ENCODE results near the gene FOSB. TPM values are rescaled to one million over a fixed set of nuclear protein-coding genes. Genes with fewer than 3 reads are reported as not detected.

The FOSB gene
- total RNA-seq, 4 donors from 2014 or later, result 0.60 to 4.9 (median 1.8) TPM

DNA sequence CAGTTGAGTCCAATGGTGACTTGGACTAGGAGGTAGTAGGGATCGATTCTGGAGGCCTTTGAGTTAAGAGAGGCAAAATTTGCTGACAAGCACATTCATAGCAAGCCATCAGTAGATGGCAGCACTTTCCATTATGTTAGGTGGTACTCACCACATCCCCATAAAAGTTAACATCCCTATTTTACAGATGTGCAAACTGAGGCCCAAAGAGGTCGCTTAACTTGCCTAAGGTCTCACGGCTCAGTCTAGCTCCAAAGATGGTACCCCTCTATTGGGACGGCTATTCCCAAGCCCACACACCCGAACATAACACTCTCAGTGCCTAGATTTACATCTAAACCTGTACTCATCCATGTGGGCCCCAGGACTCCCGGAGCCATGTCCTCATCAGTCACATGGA is 21.5 kb upstream of the FOSB start:
- TF ChIP-seq, protein P1, sequence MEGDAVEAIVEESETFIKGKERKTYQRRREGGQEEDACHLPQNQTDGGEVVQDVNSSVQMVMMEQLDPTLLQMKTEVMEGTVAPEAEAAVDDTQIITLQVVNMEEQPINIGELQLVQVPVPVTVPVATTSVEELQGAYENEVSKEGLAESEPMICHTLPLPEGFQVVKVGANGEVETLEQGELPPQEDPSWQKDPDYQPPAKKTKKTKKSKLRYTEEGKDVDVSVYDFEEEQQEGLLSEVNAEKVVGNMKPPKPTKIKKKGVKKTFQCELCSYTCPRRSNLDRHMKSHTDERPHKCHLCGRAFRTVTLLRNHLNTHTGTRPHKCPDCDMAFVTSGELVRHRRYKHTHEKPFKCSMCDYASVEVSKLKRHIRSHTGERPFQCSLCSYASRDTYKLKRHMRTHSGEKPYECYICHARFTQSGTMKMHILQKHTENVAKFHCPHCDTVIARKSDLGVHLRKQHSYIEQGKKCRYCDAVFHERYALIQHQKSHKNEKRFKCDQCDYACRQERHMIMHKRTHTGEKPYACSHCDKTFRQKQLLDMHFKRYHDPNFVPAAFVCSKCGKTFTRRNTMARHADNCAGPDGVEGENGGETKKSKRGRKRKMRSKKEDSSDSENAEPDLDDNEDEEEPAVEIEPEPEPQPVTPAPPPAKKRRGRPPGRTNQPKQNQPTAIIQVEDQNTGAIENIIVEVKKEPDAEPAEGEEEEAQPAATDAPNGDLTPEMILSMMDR (IDR thresholded peaks at IDR 0.05), result peak in 2 of 5 experiments; percentile 11 to 28
- no peak for TF ChIP-seq EP300 (IDR thresholded peaks at IDR 0.05)
- WGBS, 2 donors, result 77 to 87% methylated on average over 6 of the region's 6 CpGs
- peaks cover 0 to 55% (median 22%) of the 10 kb centered on the region in 4 donors for H3K4me1 ChIP-seq
- H3K4me3 ChIP-seq, result no peak overlapping the region
- no peaks in the 10 kb centered on the region for H3K9me3 ChIP-seq
- H3K36me3 ChIP-seq, result no peaks in the 10 kb centered on the region
- no peaks in the 10 kb centered on the region for H3K27me3 ChIP-seq
- DNase-seq (ENCODE audit: low spot score in 2 of 2), result no peak
- H3K27ac ChIP-seq, result peak overlapping the region in 1 of 4 donors; percentile 45

DNA sequence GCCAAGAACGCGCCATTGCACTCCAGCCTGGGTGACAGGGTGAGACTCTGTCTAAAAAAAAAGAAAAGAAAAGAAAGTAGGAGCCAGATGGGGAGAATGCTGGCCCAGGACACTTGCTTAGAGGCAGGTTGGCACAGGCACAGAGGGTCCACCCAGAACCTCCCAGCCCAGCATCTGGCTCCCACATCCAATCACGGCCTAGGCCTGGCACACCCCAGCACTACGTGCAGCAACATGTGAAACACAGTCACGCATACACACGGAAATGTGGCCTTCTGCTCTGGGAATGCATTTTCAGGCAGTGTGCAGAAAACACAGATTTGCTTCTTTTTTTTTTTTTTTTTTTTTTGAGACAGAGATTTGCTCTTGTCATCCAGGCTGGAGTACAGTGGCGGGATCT is 20.9 kb upstream of the FOSB start:
- no peaks in the 10 kb centered on the region for H3K27me3 ChIP-seq
- H3K4me1 ChIP-seq, result peaks cover 0 to 59% (median 24%) of the 10 kb centered on the region in 4 donors
- H3K4me3 ChIP-seq, result no peak overlapping the region
- peak overlapping the region in 1 of 4 donors; percentile 45 for H3K27ac ChIP-seq
- WGBS, 2 donors, result 61 to 77% methylated on average over 7 of the region's 7 CpGs
- no peaks in the 10 kb centered on the region for H3K9me3 ChIP-seq
- no peaks in the 10 kb centered on the region for H3K36me3 ChIP-seq
- no peak for TF ChIP-seq POLR2A (IDR thresholded peaks at IDR 0.05)
- TF ChIP-seq, protein P1 (IDR thresholded peaks at IDR 0.05), result no peak
- no peak for TF ChIP-seq EP300 (IDR thresholded peaks at IDR 0.05)
- no peak for DNase-seq (ENCODE audit: low spot score in 2 of 2)

DNA sequence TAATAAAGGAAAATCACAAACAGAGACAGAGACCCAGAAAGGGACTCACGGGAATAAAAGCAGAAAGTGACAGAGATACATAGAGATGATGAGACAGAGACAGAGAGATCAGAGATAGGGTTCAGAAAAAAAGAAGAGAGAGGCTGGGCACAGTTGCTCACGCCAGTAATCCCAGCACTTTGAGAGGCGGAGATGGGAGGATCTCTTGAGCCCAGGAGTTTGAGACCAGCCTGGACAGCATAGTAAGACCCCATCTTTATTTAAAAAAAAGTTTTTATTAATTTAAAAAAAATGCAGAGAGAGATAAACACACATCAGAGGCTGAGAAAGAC is 19.4 kb upstream of the FOSB start:
- Histone ChIP-seq H3K4me3 (no peak overlapping the region), H3K9me3 (no peaks in the 10 kb centered on the region), H3K27ac (no peak overlapping the region)

DNA sequence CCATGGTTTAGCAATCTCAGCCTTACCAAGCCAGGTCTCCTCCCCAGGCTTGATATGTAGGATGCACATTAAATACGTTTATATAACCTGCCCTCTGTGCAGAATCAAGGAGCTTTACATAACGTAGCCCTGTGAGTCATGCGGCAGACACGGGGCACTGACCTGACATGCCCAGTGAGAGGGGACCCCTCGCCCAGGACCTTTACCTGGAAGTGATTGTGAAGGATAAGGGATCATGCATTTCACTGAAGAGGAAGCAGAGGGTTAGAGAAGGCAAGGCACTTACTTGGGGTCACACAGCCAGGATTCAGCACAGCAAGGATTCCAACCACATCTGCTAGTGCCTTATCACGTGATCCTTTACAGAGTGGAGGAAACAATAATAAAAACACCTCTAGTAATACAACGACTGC is 18.9 kb upstream of the FOSB start:
- H3K27ac ChIP-seq, result peak overlapping the region in 1 of 4 donors; percentile 5
- H3K9me3 ChIP-seq, result no peaks in the 10 kb centered on the region
- peaks cover 0 to 47% (median 20%) of the 10 kb centered on the region in 4 donors for H3K4me1 ChIP-seq
- no peak for DNase-seq (ENCODE audit: low spot score in 2 of 2)
- 60 to 64% methylated on average over 7 of the region's 7 CpGs for WGBS, 2 donors
- TF ChIP-seq POLR2A (IDR thresholded peaks at IDR 0.05), result no peak
- H3K4me3 ChIP-seq, result no peak overlapping the region
- no peaks in the 10 kb centered on the region for H3K36me3 ChIP-seq
- H3K27me3 ChIP-seq, result no peaks in the 10 kb centered on the region

More for the DNA sequence above, 19.4 kb upstream of the FOSB start:
- 87 to 91% methylated on average over 3 of the region's 3 CpGs for WGBS, 2 donors
- peaks cover 0 to 49% (median 20%) of the 10 kb centered on the region in 4 donors for H3K4me1 ChIP-seq
- DNase-seq (ENCODE audit: low spot score in 2 of 2), result no peak
- no peaks in the 10 kb centered on the region for H3K36me3 ChIP-seq
- H3K27me3 ChIP-seq, result no peaks in the 10 kb centered on the region
- no peak for TF ChIP-seq POLR2A (IDR thresholded peaks at IDR 0.05)
- no peak for TF ChIP-seq EP300 (IDR thresholded peaks at IDR 0.05)
- TF ChIP-seq, protein P1 (IDR thresholded peaks at IDR 0.05), result no peak

DNA sequence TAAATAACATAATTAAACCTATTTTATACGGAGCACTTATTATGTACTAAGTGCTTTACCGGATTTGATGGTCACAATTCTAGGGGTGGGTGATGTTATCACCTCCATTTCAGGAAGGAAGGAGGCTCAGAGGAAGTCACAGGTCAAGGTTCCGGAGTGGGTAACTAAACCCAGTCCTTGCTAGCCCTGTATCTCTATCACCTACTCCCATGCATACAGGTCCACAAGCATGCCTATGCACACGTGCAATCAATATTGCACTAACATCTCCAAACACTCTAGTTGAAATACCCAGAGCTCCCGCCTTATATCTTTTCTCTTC is 17.8 kb upstream of the FOSB start:
- TF ChIP-seq, protein P1 (IDR thresholded peaks at IDR 0.05), result no peak
- TF ChIP-seq EP300 (IDR thresholded peaks at IDR 0.05), result no peak
- no peak for TF ChIP-seq POLR2A (IDR thresholded peaks at IDR 0.05)
- Histone ChIP-seq H3K4me3 (peak overlapping the region; percentile 36 to 84 (median 49)), H3K36me3 (no peaks in the 10 kb centered on the region), H3K27ac (peak overlapping the region in 3 of 4 donors; percentile 72 to 96 (median 76)), H3K27me3 (no peaks in the 10 kb centered on the region), H3K9me3 (no peaks in the 10 kb centered on the region), H3K4me1 (peaks cover 0 to 43% (median 17%) of the 10 kb centered on the region in 4 donors)
- DNase-seq (ENCODE audit: low spot score in 2 of 2), result no peak
- 41 to 42% methylated on average over 5 of the region's 5 CpGs for WGBS, 2 donors

Measured in tibial nerve (tissue), 4 donors.